ENCODE results near the gene ABL1.
A peak's percentile ranks its signal among the peaks of the same experiment; 100 is the strongest.

Gene ABL1

GRCh38 chr9:130930804-130931349 lies 95.8 kb downstream of the ABL1 start:
- no peak for DNase-seq (ENCODE audit: low read depth)
- no peak for TF ChIP-seq CTCF (IDR thresholded peaks at IDR 0.05; ENCODE audit: low read length, missing control alignments)
- H3K4me3 ChIP-seq (replicated peaks; ENCODE audit: low read depth, low read length): no peak overlapping the region

- H3K4me3 ChIP-seq (replicated peaks; ENCODE audit: low read depth, low read length): no peak overlapping the region
- TF ChIP-seq CTCF (IDR thresholded peaks at IDR 0.05; ENCODE audit: low read length, missing control alignments): no peak
- DNase-seq (ENCODE audit: low read depth): no peak
Measured at GRCh38 chr9:130931508-130932254, 96.6 kb downstream of the ABL1 start.

GRCh38 chr9:130932255-130933079 lies 97.4 kb downstream of the ABL1 start:
- peak; percentile 20 for TF ChIP-seq CTCF (IDR thresholded peaks at IDR 0.05; ENCODE audit: low read length, missing control alignments)
- peak; percentile 40 for DNase-seq (ENCODE audit: low read depth)
- H3K4me3 ChIP-seq (replicated peaks; ENCODE audit: low read depth, low read length): no peak overlapping the region

- peak; percentile 48 for DNase-seq (ENCODE audit: low read depth)
- TF ChIP-seq CTCF (IDR thresholded peaks at IDR 0.05; ENCODE audit: low read length, missing control alignments): no peak
- no peak overlapping the region for H3K4me3 ChIP-seq (replicated peaks; ENCODE audit: low read depth, low read length)
Measured at GRCh38 chr9:130933114-130934046, 98.3 kb downstream of the ABL1 start.

DNA sequence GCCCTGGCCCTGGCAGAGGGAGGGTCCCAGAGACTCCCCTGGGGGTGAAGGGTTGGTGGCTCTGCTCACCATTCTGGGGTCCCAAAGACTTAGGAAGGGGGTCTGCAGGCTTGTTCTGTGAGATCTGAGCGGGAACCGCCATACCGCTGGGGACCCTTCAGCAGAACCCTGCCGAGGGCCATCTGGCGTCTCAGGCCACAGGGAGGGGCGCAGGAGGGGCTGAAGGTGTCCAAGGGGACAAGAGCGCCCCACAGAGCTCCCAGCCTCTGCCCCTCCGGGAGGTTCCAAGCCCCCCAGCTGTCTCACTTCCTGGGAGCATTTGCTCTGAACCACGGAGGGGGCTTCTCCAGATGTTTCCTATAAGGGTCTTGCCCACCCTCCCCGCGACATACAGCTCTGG lies 99.2 kb downstream of the ABL1 start:
- no peak for TF ChIP-seq CTCF (IDR thresholded peaks at IDR 0.05; ENCODE audit: low read length, missing control alignments)
- no peak overlapping the region for H3K4me3 ChIP-seq (replicated peaks; ENCODE audit: low read depth, low read length)
- DNase-seq (ENCODE audit: low read depth): no peak

All from fibroblast of pulmonary artery (primary cell).